Measurements from ENCODE around the gene ZNF540.
"Not testable (repeated sequence)": the region's sequence is repeated elsewhere in the genome, so short reads cannot be mapped to it uniquely, and the experiment has no call there.

Gene ZNF540

GRCh38 chr19:37655301-37655688, 60.6 kb downstream of the ZNF540 start, which contains the start of gene ZFP30:
ZFP30 (minus strand) TSS chr19:37655465; CDS start chr19:37647822, 7,643 bp downstream.
- no peak for TF ChIP-seq CTCF (IDR thresholded peaks at IDR 0.05; ENCODE audit: low read depth, low read length, missing control alignments)
- H3K4me3 ChIP-seq (ENCODE audit: low read depth, low read length) = peak within 1 kb of the TSS; percentile 90
- in situ Hi-C loops (cut with HindIII; ENCODE audit: low sequenced_read_pairs) = no loop called here
- peak; percentile 52 for DNase-seq (ENCODE audit: low read depth)

- in situ Hi-C loops (cut with HindIII; ENCODE audit: low sequenced_read_pairs) = no loop called here
- H3K4me3 ChIP-seq (ENCODE audit: low read depth, low read length) = peak overlapping the region; percentile 90
- no peak for TF ChIP-seq CTCF (IDR thresholded peaks at IDR 0.05; ENCODE audit: low read depth, low read length, missing control alignments)
- DNase-seq (ENCODE audit: low read depth) = peak; percentile 43
Measured at GRCh38 chr19:37655689-37656371, 61.2 kb downstream of the ZNF540 start.

GRCh38 chr19:37657157-37657556, 62.5 kb downstream of the ZNF540 start:
- DNase-seq (ENCODE audit: low read depth); in situ Hi-C loops (cut with HindIII; ENCODE audit: low sequenced_read_pairs): not testable (repeated sequence)

More at GRCh38 chr19:37657157-37657556, 62.5 kb downstream of the ZNF540 start:
- not testable (repeated sequence) for H3K4me3 ChIP-seq (ENCODE audit: low read depth, low read length)
